ENCODE data around the gene TCF4. TPM values are rescaled to one million over a fixed set of nuclear protein-coding genes. Genes with fewer than 3 reads are reported as not detected.

The TCF4 gene
- total and polyA plus RNA-seq, 2 experiments from 2014 or later, result 77.7 to 89.2 TPM

GRCh38 chr18:55588870-55589595, 1.0 kb upstream of the TCF4 start:
- TF ChIP-seq JUNB (IDR thresholded peaks at IDR 0.05; ENCODE audit: unreplicated experiment), result no peak
- Histone ChIP-seq H4K20me1 (replicated peaks; ENCODE audit: insufficient read depth) (no peaks in the 10 kb centered on the region), H3K79me2 (replicated peaks; ENCODE audit: insufficient read depth) (peaks cover 41% of the 10 kb centered on the region), H2AFZ (no peak overlapping the region), H3K4me3 (peak overlapping the region; percentile 67), H3F3A (replicated peaks; ENCODE audit: low read depth) (no peaks in the 10 kb centered on the region), H3K9me2 (ENCODE audit: insufficient read depth) (no peaks in the 10 kb centered on the region), H3K27ac (ENCODE audit: low read depth) (peak overlapping the region; percentile 91), H3K36me3 (ENCODE audit: insufficient read depth) (no peaks in the 10 kb centered on the region), H3K4me2 (peak overlapping the region; percentile 81), H3K4me1 (ENCODE audit: insufficient read depth) (peaks cover 22% of the 10 kb centered on the region), H3K27me3 (ENCODE audit: insufficient read depth) (no peaks in the 10 kb centered on the region)
- DNase-seq (ENCODE audit: low spot score) (no peak), ATAC-seq (no peak)
- peak overlapping the region; percentile 96 for H3K27ac Mint-ChIP-seq
- peak overlapping the region; percentile 91 for H3K4me3 Mint-ChIP-seq
- peaks cover 2% of the 10 kb centered on the region for H3K27me3 Mint-ChIP-seq (ENCODE audit: insufficient read depth, low read depth, poor library complexity)
- H3K9me3 Mint-ChIP-seq, result no peaks in the 10 kb centered on the region; the same call in 2 of the 3 replicates
- peaks cover 27% of the 10 kb centered on the region for H3K4me1 Mint-ChIP-seq
- peaks cover 28% of the 10 kb centered on the region for H3K36me3 Mint-ChIP-seq (ENCODE audit: low read depth)

GRCh38 chr18:55587418-55588110, 428 bp downstream of the TCF4 start:
- peaks cover 2% of the 10 kb centered on the region for H3K27me3 Mint-ChIP-seq (ENCODE audit: insufficient read depth, low read depth, poor library complexity)
- Histone ChIP-seq H3K27me3 (ENCODE audit: insufficient read depth) (no peaks in the 10 kb centered on the region), H3K9me2 (ENCODE audit: insufficient read depth) (no peaks in the 10 kb centered on the region), H3K36me3 (ENCODE audit: insufficient read depth) (no peaks in the 10 kb centered on the region), H3K4me3 (peak overlapping the region; percentile 67), H3K27ac (ENCODE audit: low read depth) (no peak overlapping the region), H4K20me1 (replicated peaks; ENCODE audit: insufficient read depth) (no peaks in the 10 kb centered on the region), H3K4me2 (peak overlapping the region; percentile 80), H3K4me1 (ENCODE audit: insufficient read depth) (peaks cover 22% of the 10 kb centered on the region), H3K79me2 (replicated peaks; ENCODE audit: insufficient read depth) (peaks cover 52% of the 10 kb centered on the region), H3F3A (replicated peaks; ENCODE audit: low read depth) (no peaks in the 10 kb centered on the region), H2AFZ (no peak overlapping the region)
- ATAC-seq (no peak; the same call in 2 of the 3 replicates), DNase-seq (ENCODE audit: low spot score) (peak; percentile 58)
- peak overlapping the region; percentile 91 for H3K4me3 Mint-ChIP-seq
- peak overlapping the region; percentile 69 for H3K27ac Mint-ChIP-seq
- H3K9me3 Mint-ChIP-seq, result no peaks in the 10 kb centered on the region; the same call in 2 of the 3 replicates
- H3K36me3 Mint-ChIP-seq (ENCODE audit: low read depth), result peaks cover 28% of the 10 kb centered on the region
- peaks cover 35% of the 10 kb centered on the region for H3K4me1 Mint-ChIP-seq
- TF ChIP-seq EZH2 (IDR thresholded peaks at IDR 0.05; ENCODE audit: low read depth, unreplicated experiment) (no peak), JUNB (IDR thresholded peaks at IDR 0.05; ENCODE audit: unreplicated experiment) (no peak), ZNF462 (CRISPR knock-in tag; IDR thresholded peaks at IDR 0.05) (no peak), REST (IDR thresholded peaks at IDR 0.05; ENCODE audit: unreplicated experiment) (no peak), EZH2phosphoT487 (IDR thresholded peaks at IDR 0.05; ENCODE audit: unreplicated experiment) (no peak), NANOG (IDR thresholded peaks at IDR 0.05; ENCODE audit: borderline replicate concordance) (no peak), ZNF114 (CRISPR knock-in tag; IDR thresholded peaks at IDR 0.05) (no peak), STAT1 (IDR thresholded peaks at IDR 0.05; ENCODE audit: unreplicated experiment) (no peak)

Data from GM23338 (cell line).